ENCODE measurements around the gene FKBP11.

FKBP11 gene

DNA sequence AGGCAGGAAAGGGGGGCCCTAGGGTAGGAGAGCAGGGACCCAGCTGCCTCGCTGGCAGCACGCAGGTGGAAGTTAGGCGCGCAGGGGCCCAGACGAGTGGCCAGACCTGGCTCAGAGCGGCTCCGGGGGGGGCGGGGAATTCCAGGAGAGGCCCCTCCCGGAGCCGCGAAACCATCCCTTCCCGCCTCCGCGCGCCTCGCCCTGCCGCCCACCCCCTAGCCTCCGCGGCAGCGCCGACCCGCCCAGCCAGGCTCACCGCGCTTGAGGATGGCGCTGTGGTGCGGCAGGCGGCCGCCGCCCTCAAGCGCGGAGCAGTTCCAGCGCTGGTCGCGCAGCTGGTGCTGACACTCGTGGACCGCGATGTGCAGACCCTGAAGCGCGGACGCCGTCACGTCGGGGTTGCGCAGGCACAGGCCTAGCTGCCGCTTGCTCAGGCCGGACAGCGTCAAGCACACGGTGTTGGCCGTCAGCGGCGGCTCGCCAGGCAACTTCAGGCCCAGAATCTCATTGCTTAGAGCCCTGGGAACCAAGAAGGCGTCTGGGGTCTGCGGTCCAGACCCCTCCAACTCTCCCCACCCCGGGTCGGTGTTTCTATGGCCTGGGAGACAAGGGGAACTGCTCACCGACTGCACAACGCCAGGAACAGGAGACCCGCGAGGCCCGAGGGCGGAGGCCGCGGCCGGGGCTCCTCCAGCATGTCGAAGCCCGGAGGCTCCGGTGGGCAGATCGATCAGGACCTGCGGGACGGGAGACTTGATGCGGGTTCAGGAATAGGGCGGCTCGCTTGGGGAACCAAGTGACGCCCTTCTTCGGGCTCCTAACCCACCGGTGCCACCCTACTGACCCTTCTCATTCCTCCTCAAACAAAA, 44.8 kb upstream of the FKBP11 start:
- TF ChIP-seq, protein P1, sequence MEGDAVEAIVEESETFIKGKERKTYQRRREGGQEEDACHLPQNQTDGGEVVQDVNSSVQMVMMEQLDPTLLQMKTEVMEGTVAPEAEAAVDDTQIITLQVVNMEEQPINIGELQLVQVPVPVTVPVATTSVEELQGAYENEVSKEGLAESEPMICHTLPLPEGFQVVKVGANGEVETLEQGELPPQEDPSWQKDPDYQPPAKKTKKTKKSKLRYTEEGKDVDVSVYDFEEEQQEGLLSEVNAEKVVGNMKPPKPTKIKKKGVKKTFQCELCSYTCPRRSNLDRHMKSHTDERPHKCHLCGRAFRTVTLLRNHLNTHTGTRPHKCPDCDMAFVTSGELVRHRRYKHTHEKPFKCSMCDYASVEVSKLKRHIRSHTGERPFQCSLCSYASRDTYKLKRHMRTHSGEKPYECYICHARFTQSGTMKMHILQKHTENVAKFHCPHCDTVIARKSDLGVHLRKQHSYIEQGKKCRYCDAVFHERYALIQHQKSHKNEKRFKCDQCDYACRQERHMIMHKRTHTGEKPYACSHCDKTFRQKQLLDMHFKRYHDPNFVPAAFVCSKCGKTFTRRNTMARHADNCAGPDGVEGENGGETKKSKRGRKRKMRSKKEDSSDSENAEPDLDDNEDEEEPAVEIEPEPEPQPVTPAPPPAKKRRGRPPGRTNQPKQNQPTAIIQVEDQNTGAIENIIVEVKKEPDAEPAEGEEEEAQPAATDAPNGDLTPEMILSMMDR (IDR thresholded peaks at IDR 0.05; ENCODE audit: extremely low read depth, missing control alignments) = no peak

GRCh38 chr12:48969160-48969771, 44.0 kb upstream of the FKBP11 start:
- DNase-seq (ENCODE audit: low spot score) = peak; percentile 54
- TF ChIP-seq, protein P1 (IDR thresholded peaks at IDR 0.05; ENCODE audit: extremely low read depth, missing control alignments) = no peak

More for the DNA sequence above, 44.8 kb upstream of the FKBP11 start:
- DNase-seq (ENCODE audit: low spot score) = peak; percentile 77

DNA sequence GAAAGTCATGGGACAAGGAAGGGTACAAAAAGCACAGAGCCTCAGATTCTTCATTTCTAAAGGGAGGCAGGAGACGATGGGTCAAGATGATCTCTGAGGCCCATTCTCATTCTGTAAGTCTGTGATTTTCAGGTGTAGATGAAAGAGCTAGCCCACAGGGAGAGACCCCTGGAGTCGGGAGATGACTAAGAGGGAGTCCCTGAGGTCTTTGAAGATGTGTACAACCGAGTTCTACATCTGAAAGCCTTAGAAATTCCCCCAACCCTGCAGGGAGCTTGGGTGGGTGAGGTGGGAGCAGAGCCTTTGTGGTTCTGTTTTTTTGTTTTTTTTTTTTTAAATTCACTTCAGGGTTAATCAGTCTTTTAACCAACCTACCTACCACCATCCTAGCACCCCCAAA, 43.2 kb upstream of the FKBP11 start:
- peak; percentile 81 for DNase-seq (ENCODE audit: low spot score)
- TF ChIP-seq, protein P1 (IDR thresholded peaks at IDR 0.05; ENCODE audit: extremely low read depth, missing control alignments) = no peak

GRCh38 chr12:48967991-48968390, 42.7 kb upstream of the FKBP11 start:
- no peak for DNase-seq (ENCODE audit: low spot score)
- TF ChIP-seq, protein P1 (IDR thresholded peaks at IDR 0.05; ENCODE audit: extremely low read depth, missing control alignments) = no peak

- TF ChIP-seq, protein P1 (IDR thresholded peaks at IDR 0.05; ENCODE audit: extremely low read depth, missing control alignments) = no peak
- DNase-seq (ENCODE audit: low spot score) = peak; percentile 39
Observed at GRCh38 chr12:48966177-48966895, 41.0 kb upstream of the FKBP11 start.

DNA sequence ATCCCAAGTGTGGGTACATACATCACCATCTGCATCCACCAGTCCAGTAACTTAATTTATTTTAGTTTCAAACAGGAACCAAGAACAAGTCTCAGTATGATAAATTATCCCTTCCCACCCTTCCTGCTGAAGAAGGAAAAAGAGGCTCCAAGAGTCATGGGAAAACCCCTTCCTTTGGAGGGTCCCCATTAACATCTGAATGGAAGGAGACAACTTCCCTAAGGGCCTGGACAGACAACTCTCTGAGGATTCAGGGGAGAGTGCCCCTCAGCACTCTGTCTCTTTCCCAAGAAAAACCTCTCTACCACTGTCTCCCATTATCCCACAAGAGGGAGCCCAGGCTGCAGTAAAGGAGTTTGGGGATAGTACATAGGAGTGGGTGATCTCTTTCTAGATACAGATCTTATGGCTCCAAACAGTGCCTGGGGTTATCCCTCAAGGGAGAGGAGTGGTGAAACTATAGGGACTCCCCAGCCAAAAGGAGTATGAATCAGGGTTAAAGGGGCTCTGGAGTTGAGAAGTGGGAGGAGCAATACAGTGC, 40.1 kb upstream of the FKBP11 start:
- TF ChIP-seq, protein P1 (IDR thresholded peaks at IDR 0.05; ENCODE audit: extremely low read depth, missing control alignments) = no peak
- DNase-seq (ENCODE audit: low spot score) = peak; percentile 33

Data from GM20000 (cell line).